HG03097 (cell line): ENCODE results near the gene PHLDB2.

Experiments
- ATAC-seq: cut with Tn5 transposase; IDR thresholded peaks from one replicate; pipeline ENCODE4 v1.9.1; 2021; ENCODE audit not compliant: unreplicated experiment, low FRiP score

PHLDB2 gene

GRCh38 chr3:112012205-112012992 is 153.3 kb downstream of the PHLDB2 start:
- no peak for ATAC-seq

GRCh38 chr3:112013058-112013783 is 154.2 kb downstream of the PHLDB2 start:
- ATAC-seq: no peak

- no peak for ATAC-seq
Observed at GRCh38 chr3:112013784-112014143, 154.7 kb downstream of the PHLDB2 start.

- no peak for ATAC-seq
Observed at GRCh38 chr3:112017091-112017490, 158.0 kb downstream of the PHLDB2 start.

GRCh38 chr3:112018712-112019111 is 159.6 kb downstream of the PHLDB2 start:
- no peak for ATAC-seq

- ATAC-seq: no peak
Observed at GRCh38 chr3:112019716-112020115, 160.7 kb downstream of the PHLDB2 start.

- ATAC-seq: no peak
Observed at GRCh38 chr3:112020674-112021085, 161.6 kb downstream of the PHLDB2 start.
